ENCODE results near the gene CFAP410. TPM values are rescaled to one million over a fixed set of nuclear protein-coding genes. Genes with fewer than 3 reads are reported as not detected.
A peak's percentile ranks its signal among the peaks of the same experiment; 100 is the strongest.

Gene CFAP410
- total and polyA plus RNA-seq, 2 of the 13 experiments (the other 11 are each of a cell fraction or from before 2014, with no cell fraction given): 8.0 to 20.1 TPM

GRCh38 chr21:44370027-44370735 lies 31.0 kb upstream of the CFAP410 start (continued):
- no peak for TF ChIP-seq PREB (CRISPR knock-in tag; IDR thresholded peaks at IDR 0.05)
- no peak for TF ChIP-seq LBX2 (CRISPR knock-in tag; IDR thresholded peaks at IDR 0.05; ENCODE audit: borderline replicate concordance)
- TF ChIP-seq SIX1 (CRISPR knock-in tag; IDR thresholded peaks at IDR 0.05; ENCODE audit: borderline replicate concordance): no peak
- no peak for TF ChIP-seq JDP2 (CRISPR knock-in tag; IDR thresholded peaks at IDR 0.05; ENCODE audit: borderline replicate concordance)
- peak; percentile 43; the same call in 1 of the 2 replicates for TF ChIP-seq ZNF136 (CRISPR knock-in tag; IDR thresholded peaks at IDR 0.05; ENCODE audit: low read depth)
- no peak for TF ChIP-seq ZNF160 (CRISPR knock-in tag; IDR thresholded peaks at IDR 0.05)
- no peak for TF ChIP-seq IRF1 (CRISPR knock-in tag; IDR thresholded peaks at IDR 0.05; ENCODE audit: low read depth)
- 0 out of 2 replicates have a peak, but pooled peaks have one; percentile 31 for TF ChIP-seq FOXP4 (CRISPR knock-in tag; IDR thresholded peaks at IDR 0.05)
